Bronchial epithelial cell (primary cell): ENCODE data around the gene RIC8B. TPM values are rescaled to one million over a fixed set of nuclear protein-coding genes. Genes with fewer than 3 reads are reported as not detected.

Experiments
- DNase-seq: peaks from one replicate; pipeline ENCODE4 v3.0.0-alpha.2; 2010; ENCODE audit warnings: low read depth
- FAIRE-seq: peaks from 2 replicates; lab custom pipeline; 2011; peaks lifted over from hg19 to GRCh38; lab: Jason Lieb, UNC
- H3K27me3 ChIP-seq: 2 replicates; pipeline ENCODE4 v1.5.1; 2011; ENCODE audit warnings: low read length; ENCODE audit not compliant: control insufficient read depth, insufficient read depth
- H3K36me3 ChIP-seq: 2 replicates; pipeline ENCODE4 v1.5.1; 2011; ENCODE audit warnings: low read length; ENCODE audit not compliant: control insufficient read depth, insufficient read depth
- H3K4me3 ChIP-seq: 2 replicates; pipeline ENCODE4 v1.5.1; 2011; ENCODE audit warnings: mild to moderate bottlenecking, low read depth, low read length, control low read depth
- total RNA-seq: library from RNA; depleted of rRNA; stranded (reverse); fragments of >200 nt; gene quantifications from 2 replicates; pipeline ENCODE4 v1.2.1, GENCODE V29; 2014
- TF ChIP-seq, protein P1 (sequence below): IDR thresholded peaks from 2 replicates; pipeline ENCODE4 v1.5.1; 2011; ENCODE audit warnings: mild to moderate bottlenecking, moderate library complexity, low read length, control low read depth, inconsistent platforms; ENCODE audit not compliant: insufficient read depth, severe bottlenecking

RIC8B gene
- total RNA-seq, 1 donor from 2014 or later: 4.5 TPM

DNA sequence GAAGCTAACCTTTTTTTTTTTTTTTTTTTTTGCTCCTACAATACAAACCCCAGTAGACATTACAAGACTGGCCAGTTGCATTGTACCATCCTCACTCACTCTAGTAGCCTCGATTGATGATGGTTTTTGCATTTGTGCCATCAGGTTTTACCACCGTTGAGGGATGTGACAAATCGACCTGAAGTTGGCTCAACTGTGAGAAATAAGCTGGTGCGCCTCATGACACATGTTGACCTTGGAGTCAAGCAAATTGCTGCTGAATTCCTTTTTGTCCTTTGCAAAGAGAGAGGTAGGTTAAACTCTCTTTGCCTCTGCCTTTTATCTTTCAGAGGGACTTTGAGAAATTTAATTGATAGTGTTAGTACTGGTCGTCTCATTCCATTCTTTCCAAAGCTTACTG lies 76.8 kb downstream of the RIC8B start:
- Histone ChIP-seq H3K36me3 (no peaks in the 10 kb centered on the region), H3K4me3 (no peak overlapping the region), H3K27me3 (no peaks in the 10 kb centered on the region)
- DNase-seq (no peak), FAIRE-seq (no peak)
- TF ChIP-seq, protein P1, sequence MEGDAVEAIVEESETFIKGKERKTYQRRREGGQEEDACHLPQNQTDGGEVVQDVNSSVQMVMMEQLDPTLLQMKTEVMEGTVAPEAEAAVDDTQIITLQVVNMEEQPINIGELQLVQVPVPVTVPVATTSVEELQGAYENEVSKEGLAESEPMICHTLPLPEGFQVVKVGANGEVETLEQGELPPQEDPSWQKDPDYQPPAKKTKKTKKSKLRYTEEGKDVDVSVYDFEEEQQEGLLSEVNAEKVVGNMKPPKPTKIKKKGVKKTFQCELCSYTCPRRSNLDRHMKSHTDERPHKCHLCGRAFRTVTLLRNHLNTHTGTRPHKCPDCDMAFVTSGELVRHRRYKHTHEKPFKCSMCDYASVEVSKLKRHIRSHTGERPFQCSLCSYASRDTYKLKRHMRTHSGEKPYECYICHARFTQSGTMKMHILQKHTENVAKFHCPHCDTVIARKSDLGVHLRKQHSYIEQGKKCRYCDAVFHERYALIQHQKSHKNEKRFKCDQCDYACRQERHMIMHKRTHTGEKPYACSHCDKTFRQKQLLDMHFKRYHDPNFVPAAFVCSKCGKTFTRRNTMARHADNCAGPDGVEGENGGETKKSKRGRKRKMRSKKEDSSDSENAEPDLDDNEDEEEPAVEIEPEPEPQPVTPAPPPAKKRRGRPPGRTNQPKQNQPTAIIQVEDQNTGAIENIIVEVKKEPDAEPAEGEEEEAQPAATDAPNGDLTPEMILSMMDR: no peak

DNA sequence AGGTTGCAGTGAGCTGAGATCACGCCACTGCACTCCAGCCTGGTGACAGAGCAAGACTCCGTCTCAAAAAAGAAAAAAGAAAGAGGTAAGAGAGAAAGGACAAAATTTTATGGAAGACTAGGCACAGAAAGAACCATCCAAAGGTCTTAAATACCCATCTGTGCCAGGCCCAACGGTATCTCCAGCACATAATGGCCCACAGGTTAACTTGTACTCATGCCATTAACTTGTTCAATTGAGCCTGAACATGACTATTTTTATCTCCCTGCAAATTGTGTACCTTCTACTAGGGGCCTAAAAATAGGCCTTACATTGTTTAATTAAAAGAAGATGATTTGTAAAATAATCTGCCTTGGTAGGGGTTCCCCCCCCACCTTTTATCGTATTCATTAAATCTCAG lies 80.2 kb downstream of the RIC8B start:
- no peak for FAIRE-seq
- TF ChIP-seq, protein P1: no peak
- no peak for DNase-seq

DNA sequence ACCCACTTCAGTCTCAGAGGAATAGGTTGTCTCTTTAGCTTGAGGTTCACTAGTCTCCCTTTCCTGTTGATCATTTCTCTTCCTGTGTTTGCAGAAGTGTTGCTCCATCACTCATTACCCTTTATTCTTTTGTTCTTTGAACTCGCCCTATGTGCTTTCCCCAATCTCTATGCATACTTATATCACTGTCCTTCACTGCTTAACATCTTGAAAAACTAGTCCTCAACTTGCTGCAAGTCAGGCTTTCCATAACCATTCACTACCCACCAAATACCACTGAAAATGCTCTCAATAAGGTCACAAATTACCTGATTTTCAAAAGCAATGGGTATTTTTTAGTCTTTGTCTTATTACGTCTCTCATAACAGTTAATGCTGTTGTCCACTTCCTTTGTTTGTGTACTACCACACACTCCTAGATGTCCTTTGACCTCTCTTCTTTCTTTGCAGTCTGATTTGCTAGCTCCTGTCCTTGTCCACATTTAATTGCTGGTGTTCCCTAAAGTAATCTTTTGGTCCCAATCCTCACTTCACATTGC lies 80.8 kb downstream of the RIC8B start:
- no peak for DNase-seq
- TF ChIP-seq, protein P1: no peak
- FAIRE-seq: no peak
- no peaks in the 10 kb centered on the region for H3K36me3 ChIP-seq
- H3K27me3 ChIP-seq: no peaks in the 10 kb centered on the region
- no peak overlapping the region for H3K4me3 ChIP-seq

More for the DNA sequence above, 80.2 kb downstream of the RIC8B start:
- Histone ChIP-seq H3K27me3 (no peaks in the 10 kb centered on the region), H3K4me3 (no peak overlapping the region), H3K36me3 (no peaks in the 10 kb centered on the region)

DNA sequence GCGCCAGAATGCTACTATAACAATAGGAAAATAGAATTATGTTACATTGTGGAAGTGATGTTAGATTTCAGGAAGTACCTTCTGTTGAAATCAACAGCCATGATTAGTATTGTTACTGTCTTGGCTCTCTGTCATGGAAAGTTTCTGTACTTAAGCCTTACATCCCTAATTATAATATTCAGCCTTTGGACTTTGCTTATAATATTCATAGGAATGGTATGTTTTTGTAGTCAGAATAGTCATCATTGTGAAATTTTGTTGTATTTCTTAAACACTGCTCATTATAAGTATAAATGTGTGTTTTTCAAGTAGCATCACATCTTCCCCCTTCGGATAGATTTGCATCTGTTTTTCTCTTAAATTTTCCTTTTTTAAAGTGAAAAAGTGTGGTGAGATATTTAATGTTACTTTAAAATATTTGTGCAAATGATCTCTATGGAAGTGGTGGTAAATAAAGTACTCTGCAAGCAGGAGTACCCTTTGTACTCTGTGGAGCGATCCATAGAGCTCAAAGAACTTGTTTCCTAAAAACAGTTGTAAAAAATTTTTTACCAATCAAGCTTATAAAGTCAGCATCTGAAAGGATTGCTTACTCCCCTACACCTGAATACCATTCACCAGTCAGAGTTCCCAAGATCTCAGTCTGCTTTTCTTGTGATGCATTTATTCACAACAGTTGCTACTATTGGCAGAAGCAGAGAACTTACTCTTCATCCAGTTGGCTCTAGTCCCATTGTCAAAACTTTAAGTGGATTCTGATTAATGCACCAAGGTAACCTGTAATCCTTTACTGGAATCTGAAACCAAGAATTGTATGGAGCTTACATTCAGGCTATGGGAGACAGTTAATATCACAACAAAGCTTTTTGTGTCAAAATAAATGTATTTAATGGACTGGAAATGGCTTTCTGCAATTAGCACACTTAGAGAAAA lies 87.8 kb downstream of the RIC8B start:
- DNase-seq (peak; percentile 82), FAIRE-seq (no peak)
- no peak overlapping the region for H3K4me3 ChIP-seq
- no peaks in the 10 kb centered on the region for H3K27me3 ChIP-seq
- TF ChIP-seq, protein P1: no peak
- peaks cover 1% of the 10 kb centered on the region for H3K36me3 ChIP-seq

DNA sequence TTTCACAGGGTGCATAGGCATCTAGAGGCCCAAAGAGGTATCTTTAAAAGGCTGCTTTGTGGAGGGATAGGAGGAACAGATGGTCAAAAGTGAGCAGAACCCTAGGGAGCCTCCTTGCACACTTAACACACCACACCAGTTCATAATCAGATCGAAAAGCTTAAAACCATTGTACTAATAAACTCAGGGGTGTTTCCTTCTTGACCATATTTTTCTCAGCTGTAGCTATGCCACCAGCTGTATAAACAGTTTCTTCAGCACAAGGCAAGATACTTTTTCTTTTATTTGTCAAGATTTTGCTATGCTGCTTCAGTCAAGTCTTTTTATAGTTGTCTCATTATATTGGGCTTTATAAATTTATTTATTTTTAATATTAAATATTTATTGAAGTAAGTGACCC lies 88.7 kb downstream of the RIC8B start:
- Histone ChIP-seq H3K36me3 (peaks cover 1% of the 10 kb centered on the region), H3K4me3 (no peak overlapping the region), H3K27me3 (no peaks in the 10 kb centered on the region)
- FAIRE-seq (no peak), DNase-seq (no peak)
- TF ChIP-seq, protein P1: no peak
